Activated naive CD8-positive, alpha-beta T cell treated with anti-CD3 and anti-CD28 coated beads, Interleukin-2, amount 10 ng/mL, durations not matched to agents 7 days and 5 days (primary cell): ENCODE results near the gene LGMN. TPM values are rescaled to one million over a fixed set of nuclear protein-coding genes. Genes with fewer than 3 reads are reported as not detected.

Experiments used
- ATAC-seq: fragments of 150-1000 bp; cut with Tn5 transposase; one replicate; pipeline ENCODE4 v1.10.0; 2021; ENCODE audit warnings: low read depth, moderate library complexity
- POLR2A ChIA-PET: fragments of 350-600 bp; sonication (Branson Sonifier 250); formaldehyde crosslinking; loops from one replicate; lab custom pipeline; 2021; ENCODE audit warnings: antibody characterized with exemption; lab: Charles Lee
- DNase-seq: peaks from one replicate; pipeline ENCODE4 v3.0.0; 2021
- H3K27ac Mint-ChIP-seq: one replicate; pipeline ENCODE4 v1.8.0; 2022; ENCODE audit warnings: mild to moderate bottlenecking, mixed read lengths
- H3K27me3 Mint-ChIP-seq: one replicate; pipeline ENCODE4 v1.8.0; 2022; ENCODE audit warnings: mild to moderate bottlenecking, moderate library complexity, mixed read lengths
- H3K36me3 Mint-ChIP-seq: one replicate; pipeline ENCODE4 v1.8.0; 2021; ENCODE audit warnings: mild to moderate bottlenecking, mixed read lengths
- H3K4me1 Mint-ChIP-seq: one replicate; pipeline ENCODE4 v1.8.0; 2021; ENCODE audit warnings: mixed read lengths
- H3K4me3 Mint-ChIP-seq: one replicate; pipeline ENCODE4 v1.8.0; 2022; ENCODE audit warnings: mild to moderate bottlenecking, moderate library complexity, mixed read lengths
- H3K9me3 Mint-ChIP-seq: one replicate; pipeline ENCODE4 v1.8.0; 2021; ENCODE audit warnings: mixed read lengths
- total RNA-seq, 2 experiments: library from RNA; stranded (reverse); gene quantifications; one replicate each; pipeline ENCODE4 v1.2.3, GENCODE V29; 2021

Gene LGMN
- total RNA-seq, 2 experiments from 2014 or later = 13.4 to 16.7 TPM

DNA sequence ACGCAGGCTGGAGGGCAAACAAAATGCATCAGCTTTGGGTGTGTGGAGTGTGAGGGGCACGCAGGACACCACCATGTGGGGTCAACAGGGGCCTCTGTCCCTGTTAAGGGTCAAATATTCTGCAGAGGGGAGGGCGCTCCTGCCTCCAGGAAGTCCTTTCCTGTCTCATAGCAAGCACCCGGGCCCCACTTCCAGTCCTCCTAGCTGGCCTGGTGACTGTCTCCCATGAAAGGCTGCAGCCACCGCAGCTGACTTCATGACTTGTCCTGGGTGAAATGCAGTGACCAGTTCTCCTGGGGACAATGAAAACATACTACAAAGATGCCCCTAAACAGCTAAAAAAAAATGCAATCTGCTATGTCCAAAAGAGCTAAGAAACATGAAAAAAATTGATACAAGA, 53.6 kb downstream of the LGMN start:
- Mint-ChIP-seq H3K9me3 (no peaks in the 10 kb centered on the region), H3K36me3 (peaks cover 2% of the 10 kb centered on the region), H3K4me3 (no peak overlapping the region), H3K27me3 (peaks cover 12% of the 10 kb centered on the region), H3K27ac (no peak overlapping the region), H3K4me1 (peaks cover 14% of the 10 kb centered on the region)
- DNase-seq (no peak), ATAC-seq (no peak)
- POLR2A ChIA-PET = no interaction called here

GRCh38 chr14:92693998-92694795, 54.2 kb downstream of the LGMN start:
- Mint-ChIP-seq H3K27ac (no peak overlapping the region), H3K4me3 (no peak overlapping the region), H3K36me3 (peaks cover 2% of the 10 kb centered on the region), H3K4me1 (peaks cover 14% of the 10 kb centered on the region), H3K9me3 (no peaks in the 10 kb centered on the region), H3K27me3 (peaks cover 12% of the 10 kb centered on the region)
- no peak for ATAC-seq
- POLR2A ChIA-PET = interaction anchor here (0.8 kb wide), 1 partner anchor 9 kb away, joined by 3 read pairs; no protein-coding TSS in a partner anchor
- DNase-seq = no peak

DNA sequence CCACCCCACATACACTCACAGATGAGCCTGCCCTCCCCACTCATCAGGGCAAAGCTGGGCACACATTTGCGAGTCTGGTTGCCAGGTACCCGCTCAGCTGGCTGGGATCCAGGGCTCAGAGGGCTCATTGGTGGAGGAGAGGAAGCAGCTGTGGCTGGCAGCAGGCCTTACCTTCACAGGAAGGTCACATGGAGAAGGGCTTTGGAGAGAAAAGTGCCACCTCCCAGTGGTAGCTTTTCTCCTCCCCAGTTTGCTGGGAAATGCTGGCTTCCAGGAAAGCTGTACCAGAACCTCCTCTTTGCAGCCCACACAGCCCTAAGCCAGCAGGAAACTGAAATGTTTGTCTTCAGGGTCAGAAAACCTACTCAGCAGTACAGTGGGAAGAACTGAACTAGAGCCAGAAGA, 55.6 kb downstream of the LGMN start:
- Mint-ChIP-seq H3K27me3 (peaks cover 8% of the 10 kb centered on the region), H3K4me3 (no peak overlapping the region), H3K4me1 (peaks cover 14% of the 10 kb centered on the region), H3K9me3 (no peaks in the 10 kb centered on the region), H3K27ac (no peak overlapping the region), H3K36me3 (peaks cover 2% of the 10 kb centered on the region)
- peak; percentile 35 for ATAC-seq
- POLR2A ChIA-PET = no interaction called here
- no peak for DNase-seq

DNA sequence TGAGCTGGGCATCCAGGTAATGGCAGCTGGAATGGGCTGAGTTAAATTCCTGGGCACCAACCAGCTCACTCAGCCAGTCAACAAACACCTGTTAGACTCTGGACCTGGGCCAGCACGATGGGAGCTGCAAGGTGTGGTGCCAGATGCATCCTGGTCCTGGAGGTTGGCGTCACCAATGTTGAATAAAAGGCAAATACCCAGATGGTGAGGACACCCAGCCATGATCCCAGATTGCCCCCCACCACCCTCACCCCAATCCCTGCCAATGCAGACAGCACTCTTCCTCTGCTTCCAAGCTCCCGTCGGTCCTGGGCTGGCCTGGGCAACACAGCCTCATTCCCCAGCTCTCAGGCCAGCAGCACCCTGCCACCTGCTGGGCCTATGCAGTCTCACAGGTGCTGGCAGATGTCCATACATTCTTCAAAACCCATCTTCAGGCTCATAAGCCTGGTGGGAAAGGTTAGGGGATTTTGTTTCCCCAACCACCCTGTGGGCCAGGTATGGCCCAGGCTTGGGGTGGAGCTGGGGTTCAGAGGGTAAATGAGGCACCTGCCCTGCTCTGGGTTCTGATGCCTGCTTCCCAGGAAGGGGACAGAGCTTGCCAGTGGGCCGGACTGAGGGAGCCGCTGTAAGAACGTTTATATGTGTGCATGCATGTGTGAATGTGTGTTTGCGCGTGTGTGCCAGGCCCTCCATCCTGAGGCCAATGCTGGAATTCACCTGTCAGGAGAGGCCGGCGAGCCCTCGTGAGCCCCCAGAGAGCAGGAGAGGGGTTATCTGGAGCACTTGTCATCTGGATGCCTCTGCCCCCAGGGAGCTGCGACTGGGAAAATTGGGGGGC, 58.0 kb downstream of the LGMN start:
- H3K4me1 Mint-ChIP-seq = peaks cover 10% of the 10 kb centered on the region
- no peak overlapping the region for H3K4me3 Mint-ChIP-seq
- H3K9me3 Mint-ChIP-seq = no peaks in the 10 kb centered on the region
- ATAC-seq = no peak
- peak overlapping the region; percentile 48 for H3K27ac Mint-ChIP-seq
- no peaks in the 10 kb centered on the region for H3K27me3 Mint-ChIP-seq
- POLR2A ChIA-PET = interaction anchor here (1.3 kb wide), 1 partner anchor 16 kb away, joined by 4 read pairs; no protein-coding TSS in a partner anchor
- no peak for DNase-seq
- H3K36me3 Mint-ChIP-seq = peaks cover 12% of the 10 kb centered on the region

DNA sequence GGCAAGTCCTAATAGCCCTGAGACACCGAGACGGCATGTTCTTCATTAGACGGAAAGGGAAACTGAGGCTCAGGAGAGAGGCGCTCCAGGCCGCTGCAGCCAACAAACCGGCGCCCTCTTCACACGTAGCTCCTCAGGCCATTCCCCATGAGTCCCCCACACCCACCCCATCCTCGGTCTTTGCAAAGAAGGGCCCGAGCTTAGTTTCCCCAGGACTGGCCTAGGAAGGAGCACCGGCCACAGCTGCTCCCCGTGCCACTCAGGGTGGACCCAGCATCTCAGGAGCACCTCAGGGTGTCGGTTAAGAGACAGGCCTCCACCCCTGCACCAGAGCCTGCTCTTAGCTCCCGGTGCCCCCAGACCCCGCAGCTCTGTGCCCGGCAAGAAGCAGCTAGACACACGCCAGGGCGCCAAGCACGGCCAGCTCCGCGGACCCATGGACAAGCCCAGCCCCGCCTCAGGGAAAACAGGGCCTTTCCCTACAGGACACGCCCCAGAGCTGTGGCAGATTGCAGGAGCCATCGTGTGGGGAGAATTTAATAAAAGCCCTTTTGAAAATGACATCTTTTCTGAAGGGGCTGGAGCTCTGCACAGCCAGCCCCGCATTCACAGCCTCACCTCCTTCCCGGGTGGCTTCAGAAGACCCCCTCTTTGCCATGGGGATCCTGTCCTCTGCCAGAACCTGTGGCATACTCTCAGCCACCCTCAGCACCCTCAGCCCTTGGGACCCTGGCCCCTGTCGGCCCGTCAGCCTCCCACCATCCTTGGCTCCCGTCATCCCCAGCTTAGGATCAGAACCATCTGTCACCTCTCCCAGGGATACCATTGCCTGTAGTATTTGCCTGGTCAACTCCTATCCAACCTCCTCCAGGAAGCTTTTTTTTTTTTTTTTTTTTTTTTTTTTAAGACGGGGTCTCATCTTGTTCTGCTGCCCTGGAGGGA, 59.7 kb downstream of the LGMN start:
- H3K27me3 Mint-ChIP-seq = no peaks in the 10 kb centered on the region
- no peak overlapping the region for H3K27ac Mint-ChIP-seq
- no peak for ATAC-seq
- peaks cover 13% of the 10 kb centered on the region for H3K36me3 Mint-ChIP-seq
- no peak for DNase-seq
- H3K4me1 Mint-ChIP-seq = peaks cover 10% of the 10 kb centered on the region
- H3K9me3 Mint-ChIP-seq = no peaks in the 10 kb centered on the region
- H3K4me3 Mint-ChIP-seq = no peak overlapping the region
- POLR2A ChIA-PET = interaction anchor here (1.3 kb wide), 1 partner anchor 14 kb away, joined by 4 read pairs; no protein-coding TSS in a partner anchor

- Mint-ChIP-seq H3K4me3 (no peak overlapping the region), H3K4me1 (peaks cover 8% of the 10 kb centered on the region), H3K36me3 (peaks cover 15% of the 10 kb centered on the region), H3K9me3 (no peaks in the 10 kb centered on the region), H3K27me3 (no peaks in the 10 kb centered on the region), H3K27ac (no peak overlapping the region)
- POLR2A ChIA-PET = no interaction called here
- DNase-seq (no peak), ATAC-seq (no peak)
Observed at GRCh38 chr14:92687681-92688433, 60.6 kb downstream of the LGMN start.

DNA sequence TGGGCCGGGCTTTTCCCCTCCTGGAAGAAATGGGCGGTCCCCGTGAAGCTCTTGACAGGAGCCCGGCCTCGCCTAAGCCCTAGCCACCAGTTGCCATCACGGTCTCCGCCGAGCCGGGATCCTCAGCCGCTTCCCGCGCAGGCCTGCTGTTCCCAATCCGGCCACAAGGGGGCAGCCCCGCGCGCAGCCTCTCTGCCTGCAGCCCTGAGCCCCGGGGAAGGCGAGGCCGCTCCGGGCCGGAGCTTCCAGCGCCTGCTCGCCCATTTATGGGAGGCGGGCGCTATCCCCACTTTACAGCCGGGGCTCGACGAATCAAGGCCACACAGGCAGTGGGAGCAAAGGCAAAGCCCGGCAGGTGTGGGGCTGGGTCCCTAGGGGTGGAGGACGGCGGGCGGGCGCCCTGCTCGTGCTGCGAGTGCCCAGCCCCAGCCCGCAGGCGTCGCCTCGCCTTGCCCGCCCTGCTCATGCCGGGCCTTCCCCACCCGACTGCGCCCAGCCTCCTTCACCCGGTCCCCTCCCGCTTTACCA, 61.5 kb downstream of the LGMN start:
- H3K9me3 Mint-ChIP-seq = no peaks in the 10 kb centered on the region
- H3K27me3 Mint-ChIP-seq = no peaks in the 10 kb centered on the region
- H3K4me1 Mint-ChIP-seq = peaks cover 3% of the 10 kb centered on the region
- H3K27ac Mint-ChIP-seq = no peak overlapping the region
- ATAC-seq (no peak), DNase-seq (peak; percentile 54)
- POLR2A ChIA-PET = no interaction called here
- H3K36me3 Mint-ChIP-seq = peaks cover 18% of the 10 kb centered on the region
- H3K4me3 Mint-ChIP-seq = no peak overlapping the region

- H3K27ac Mint-ChIP-seq = no peak overlapping the region
- no peaks in the 10 kb centered on the region for H3K9me3 Mint-ChIP-seq
- DNase-seq = no peak
- H3K36me3 Mint-ChIP-seq = peaks cover 19% of the 10 kb centered on the region
- H3K4me1 Mint-ChIP-seq = peaks cover 4% of the 10 kb centered on the region
- no peak overlapping the region for H3K4me3 Mint-ChIP-seq
- no peak for ATAC-seq
- H3K27me3 Mint-ChIP-seq = no peaks in the 10 kb centered on the region
- POLR2A ChIA-PET = no interaction called here
Observed at GRCh38 chr14:92686411-92686899, 62.0 kb downstream of the LGMN start.

DNA sequence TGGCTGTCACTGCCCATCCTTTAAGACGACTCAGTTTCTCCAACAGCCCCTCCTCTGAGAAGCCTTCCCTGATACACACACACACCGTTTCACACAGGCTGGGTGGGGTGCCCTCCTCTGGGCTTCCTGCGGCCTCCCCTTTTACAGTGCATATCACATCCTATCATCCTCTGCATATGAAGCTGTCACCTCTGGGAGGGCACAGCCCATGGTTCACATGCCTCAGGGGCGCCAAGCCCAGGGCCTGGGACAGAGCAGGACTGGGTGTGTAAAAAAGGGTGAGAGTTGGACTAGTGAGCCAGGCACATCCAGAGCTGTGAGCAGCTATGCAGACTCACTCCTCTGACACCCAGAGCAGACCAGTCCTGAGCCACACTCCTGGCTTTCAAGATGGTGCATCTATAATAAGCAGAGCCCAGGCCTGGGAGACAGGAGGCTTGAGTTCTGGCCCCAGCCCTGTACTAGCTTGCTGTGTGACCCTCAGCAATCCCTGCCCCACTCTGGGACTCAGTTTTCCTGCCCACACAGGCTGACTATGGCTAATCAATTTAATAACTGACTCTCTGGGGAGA, 62.6 kb downstream of the LGMN start:
- POLR2A ChIA-PET = no interaction called here
- ATAC-seq (no peak), DNase-seq (no peak)
- peaks cover 9% of the 10 kb centered on the region for H3K4me1 Mint-ChIP-seq
- no peaks in the 10 kb centered on the region for H3K9me3 Mint-ChIP-seq
- peaks cover 23% of the 10 kb centered on the region for H3K36me3 Mint-ChIP-seq
- no peaks in the 10 kb centered on the region for H3K27me3 Mint-ChIP-seq
- H3K4me3 Mint-ChIP-seq = no peak overlapping the region
- H3K27ac Mint-ChIP-seq = no peak overlapping the region

DNA sequence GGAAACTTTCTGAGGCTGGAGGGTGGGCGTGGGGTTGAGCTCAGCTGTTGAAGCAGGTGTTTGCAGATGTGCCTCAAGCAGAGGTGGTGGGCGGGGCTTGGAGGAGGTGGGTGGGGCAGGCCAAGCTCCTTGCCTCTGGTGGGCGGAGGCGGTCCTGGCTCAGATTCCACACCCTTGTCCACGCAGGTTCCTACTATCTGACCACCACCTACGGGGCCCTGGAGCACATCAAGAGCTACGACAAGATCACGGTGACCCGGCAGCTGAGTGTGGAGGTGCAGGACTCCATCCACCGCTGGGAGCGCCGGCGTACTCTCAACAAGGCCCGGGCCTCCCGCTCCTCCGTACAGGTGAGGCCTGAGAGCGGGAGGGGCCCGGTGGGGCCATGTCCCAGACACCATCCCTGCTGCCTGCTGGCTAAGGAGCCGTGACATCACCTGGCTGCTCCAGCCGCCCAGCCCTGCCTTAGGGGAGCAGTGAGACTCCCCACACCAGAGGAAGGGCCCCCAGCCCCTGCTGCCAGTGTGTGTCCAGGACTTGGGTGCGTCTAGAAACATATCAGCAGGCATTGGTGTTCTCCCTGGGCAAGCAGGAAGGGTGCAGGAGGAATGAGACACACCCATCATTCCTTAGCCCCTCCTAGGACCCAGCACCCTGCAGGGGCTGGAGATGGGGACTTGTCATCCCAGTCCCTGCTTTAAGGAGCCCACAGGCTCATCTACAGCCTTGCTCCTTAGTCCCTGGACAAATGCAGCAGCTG, 63.4 kb downstream of the LGMN start:
- no peak for DNase-seq

GRCh38 chr14:92683041-92683440, 65.4 kb downstream of the LGMN start:
- POLR2A ChIA-PET = no interaction called here
- DNase-seq (no peak), ATAC-seq (no peak)
- H3K27me3 Mint-ChIP-seq = no peaks in the 10 kb centered on the region
- no peak overlapping the region for H3K4me3 Mint-ChIP-seq
- no peaks in the 10 kb centered on the region for H3K9me3 Mint-ChIP-seq
- H3K36me3 Mint-ChIP-seq = peaks cover 42% of the 10 kb centered on the region
- H3K4me1 Mint-ChIP-seq = peaks cover 13% of the 10 kb centered on the region
- H3K27ac Mint-ChIP-seq = no peak overlapping the region

More for the DNA sequence above, 63.4 kb downstream of the LGMN start:
- H3K36me3 Mint-ChIP-seq = peaks cover 26% of the 10 kb centered on the region
- H3K27me3 Mint-ChIP-seq = no peaks in the 10 kb centered on the region
- POLR2A ChIA-PET = no interaction called here
- no peak overlapping the region for H3K27ac Mint-ChIP-seq
- no peak for ATAC-seq
- H3K9me3 Mint-ChIP-seq = no peaks in the 10 kb centered on the region
- H3K4me3 Mint-ChIP-seq = no peak overlapping the region
- H3K4me1 Mint-ChIP-seq = peaks cover 8% of the 10 kb centered on the region
